Endothelial cell of umbilical vein (primary cell): ENCODE results near the gene MAPT. TPM values are rescaled to one million over a fixed set of nuclear protein-coding genes. Genes with fewer than 3 reads are reported as not detected.

Source experiments
- BruUV-seq: library from RNA; stranded (reverse); fragments of 400-500 nt; replicated peaks from 2 replicates; lab custom pipeline; 2021; lab: Mats Ljungman, UMichigan
- CTCF ChIA-PET: fragments of 300-600, 350-600 bp; sonication (Branson Sonifier 250); formaldehyde crosslinking; loops from one replicate; lab custom pipeline; 2021; ENCODE audit warnings: antibody characterized with exemption, inconsistent platforms; lab: Charles Lee
- POLR2A ChIA-PET: fragments of 300-600, 350-600 bp; sonication (Branson Sonifier 250); formaldehyde crosslinking; loops from one replicate; lab custom pipeline; 2021; ENCODE audit warnings: antibody characterized with exemption, inconsistent platforms; lab: Charles Lee
- DNase-seq: peaks from one replicate; pipeline ENCODE4 v3.0.0-alpha.2; 2011; ENCODE audit warnings: low read depth, low spot score
- FAIRE-seq: peaks from 2 replicates; lab custom pipeline; 2011; peaks lifted over from hg19 to GRCh38; lab: Jason Lieb, UNC
- H2AFZ ChIP-seq: 2 replicates; pipeline ENCODE4 v1.6.0; 2012; ENCODE audit warnings: low read depth, low read length, control low read depth, inconsistent platforms
- H3K27ac ChIP-seq: 2 replicates; pipeline ENCODE4 v1.5.1; 2011; ENCODE audit warnings: low read depth, mild to moderate bottlenecking, control low read depth, low read length, moderate library complexity; ENCODE audit not compliant: insufficient read depth
- H3K27me3 ChIP-seq, 2 experiments: 2 replicates each; pipeline versions ENCODE4 v1.6.0 to v1.6.1; 2011; ENCODE audit warnings: low read length in 2 of 2, mixed read lengths in 1 of 2; ENCODE audit not compliant: control insufficient read depth in 2 of 2, insufficient read depth in 2 of 2
- H3K36me3 ChIP-seq, 2 experiments: 2 replicates in 1 of 2; 3 replicates in 1 of 2; pipeline ENCODE4 v1.5.1; 2011; ENCODE audit warnings: low read length in 2 of 2, mild to moderate bottlenecking in 1 of 2, moderate library complexity in 1 of 2; ENCODE audit not compliant: control insufficient read depth in 2 of 2, insufficient read depth in 2 of 2; ENCODE audit errors: extremely low read depth in 1 of 2
- H3K4me1 ChIP-seq: 3 replicates; pipeline ENCODE4 v1.5.1; 2011; ENCODE audit warnings: mild to moderate bottlenecking, low read length; ENCODE audit not compliant: control insufficient read depth, insufficient read depth; ENCODE audit errors: extremely low read depth
- H3K4me2 ChIP-seq: 2 replicates; pipeline ENCODE4 v1.6.1; 2011; ENCODE audit warnings: low read length, control low read depth, mixed read lengths; ENCODE audit not compliant: insufficient read depth
- H3K4me3 ChIP-seq, 3 experiments: fragments of 200-600 bp in 1 of 3; sonication (generic), shearing (Covaris generic) in 1 of 3; replicated peaks in 1 of 3; 2 replicates each; pipeline ENCODE4 v1.5.1; 2011 to 2016; ENCODE audit warnings: control low read depth in 3 of 3, low read length in 3 of 3, mild to moderate bottlenecking in 2 of 3, inconsistent platforms in 1 of 3, low read depth in 1 of 3, moderate library complexity in 1 of 3; ENCODE audit not compliant: insufficient read depth in 1 of 3
- H3K79me2 ChIP-seq: 2 replicates; pipeline ENCODE4 v1.6.0; 2012; ENCODE audit warnings: low read length, inconsistent platforms; ENCODE audit not compliant: control insufficient read depth, insufficient read depth
- H3K9ac ChIP-seq: replicated peaks from 2 replicates; pipeline ENCODE3; 2011; ENCODE audit warnings: low read length, control low read depth; ENCODE audit not compliant: insufficient read depth; ENCODE audit errors: extremely low read depth
- H3K9me1 ChIP-seq: replicated peaks from 3 replicates; pipeline ENCODE4 v1.6.0; 2011; ENCODE audit warnings: mild to moderate bottlenecking, low read length; ENCODE audit not compliant: control insufficient read depth, insufficient read depth; ENCODE audit errors: extremely low read depth
- H3K9me3 ChIP-seq: replicated peaks from 2 replicates; pipeline ENCODE4 v1.5.1; 2012; ENCODE audit warnings: low read length, inconsistent platforms; ENCODE audit not compliant: control insufficient read depth, insufficient read depth
- H4K20me1 ChIP-seq: replicated peaks from 2 replicates; pipeline ENCODE3; 2011; ENCODE audit warnings: mild to moderate bottlenecking, low read length; ENCODE audit not compliant: control insufficient read depth, insufficient read depth; ENCODE audit errors: extremely low read depth
- CTCF ChIP-seq, 2 donors: IDR thresholded peaks; 1 replicate in 1 of 2; 2 replicates in 1 of 2; pipeline ENCODE4 v1.5.1; 2011; ENCODE audit warnings: low read length in 2 of 2, mild to moderate bottlenecking in 2 of 2, moderate library complexity in 2 of 2, control low read depth in 1 of 2, inconsistent platforms in 1 of 2, low read depth in 1 of 2; ENCODE audit not compliant: insufficient read depth in 1 of 2; ENCODE audit errors: extremely low read depth in 1 of 2
- EZH2 ChIP-seq: IDR thresholded peaks from 2 replicates; pipeline ENCODE4 v1.6.1; 2012; ENCODE audit warnings: borderline replicate concordance, low read depth, mild to moderate bottlenecking, moderate library complexity, low read length, inconsistent platforms; ENCODE audit not compliant: severe bottlenecking
- FOS ChIP-seq: IDR thresholded peaks from 2 replicates; pipeline ENCODE4 v1.6.1; 2011; ENCODE audit warnings: mild to moderate bottlenecking, low read length, moderate library complexity, borderline replicate concordance; ENCODE audit not compliant: insufficient read depth
- GATA2 ChIP-seq: IDR thresholded peaks from 2 replicates; pipeline ENCODE4 v1.7.0; 2011; ENCODE audit warnings: low read depth, mild to moderate bottlenecking, moderate library complexity, mixed read lengths, low read length; ENCODE audit not compliant: insufficient read length, insufficient read depth
- JUN ChIP-seq: IDR thresholded peaks from 2 replicates; pipeline ENCODE4 v1.6.1; 2011; ENCODE audit warnings: borderline replicate concordance, low read depth; ENCODE audit not compliant: insufficient read length, insufficient read depth
- MYC ChIP-seq: IDR thresholded peaks from one replicate; pipeline ENCODE4 v1.6.1; 2011; ENCODE audit warnings: mild to moderate bottlenecking, low read depth, low read length
- POLR2A ChIP-seq: IDR thresholded peaks from 2 replicates; pipeline ENCODE4 v1.6.1; 2012; ENCODE audit warnings: low read depth, mild to moderate bottlenecking, control low read depth, low read length
- POLR2AphosphoS5 ChIP-seq: IDR thresholded peaks from 2 replicates; pipeline ENCODE4 v1.6.1; 2012; ENCODE audit warnings: low read depth, mild to moderate bottlenecking, control low read depth, low read length, moderate library complexity; ENCODE audit not compliant: insufficient read depth
- dilution Hi-C: fragments of 300-500 bp; cut with MboI; formaldehyde crosslinking; loops from one replicate; pipeline ENCODE4 v1.15.0; 2019; ENCODE audit warnings: low sequenced_read_pairs; ENCODE audit not compliant: extremely low pct_ligation_motif_present
- intact Hi-C: fragments of 100-400 bp; cut with micrococcal nuclease; formaldehyde crosslinking; loops from one replicate; pipeline ENCODE4 v1.10.0; 2022
- polyA plus RNA-seq, 4 experiments: library from polyadenylated mRNA; depleted of rRNA in 3 of 4; stranded (reverse) in 3 of 4; unstranded in 1 of 4; fragments of >200 nt; gene quantifications; 2 replicates each; pipeline versions ENCODE4 v1.2.1 to v1.2.3, GENCODE V29; 2011 to 2012; ENCODE audit warnings: missing spikeins in 1 of 4
- total RNA-seq: library from RNA; stranded (reverse); gene quantifications from 2 replicates; pipeline ENCODE4 v1.2.3, GENCODE V29; 2021
- TF ChIP-seq, protein P1 (sequence below): IDR thresholded peaks from 2 replicates; pipeline ENCODE4 v1.6.1; 2011; ENCODE audit not compliant: insufficient read depth, insufficient read length

The MAPT gene
- total and polyA plus RNA-seq, 2 donors (not counting 3 experiments of a cell fraction or from before 2014, with no cell fraction given): 0.04 to 0.51 TPM

DNA sequence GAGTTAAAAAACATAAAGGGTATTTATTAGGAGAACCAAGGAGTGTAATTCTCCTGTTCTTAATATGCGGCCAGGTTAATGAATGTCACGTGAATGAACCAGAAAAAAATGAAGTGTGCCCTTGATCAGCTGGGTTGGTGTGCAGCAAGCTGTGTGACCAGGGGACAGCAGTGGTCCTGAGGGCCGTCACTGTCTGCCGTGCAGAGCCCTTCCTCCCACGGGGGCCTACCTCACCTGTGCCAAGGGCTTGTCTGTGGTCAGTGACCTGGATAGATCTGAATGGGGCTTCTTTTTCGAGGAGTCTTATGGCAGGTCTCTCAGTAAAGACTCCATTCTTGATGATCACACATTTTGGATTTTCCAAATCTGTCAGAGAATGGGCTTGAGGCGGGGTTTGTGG is 87.0 kb downstream of the MAPT start:
- CTCF ChIA-PET: interaction anchor here (1.0 kb wide), 1 partner anchor 32 kb away, joined by 3 read pairs; no protein-coding TSS in a partner anchor
- BruUV-seq: no TSS peak
- intact Hi-C loops (no loop called here), dilution Hi-C loops (no loop called here)
- H3K27me3 ChIP-seq: no peaks in the 10 kb centered on the region
- POLR2A ChIA-PET: no interaction called here
- TF ChIP-seq GATA2 (no peak), MYC (no peak), FOS (no peak), JUN (no peak), CTCF (IDR thresholded peaks at IDR 0.05; ENCODE audit: extremely low read depth in 1 of 2, insufficient read depth in 1 of 2, low read depth in 1 of 2, low read length in 2 of 2) (no peak), POLR2A (no peak), EZH2 (no peak), POLR2AphosphoS5 (no peak)
- TF ChIP-seq, protein P1, sequence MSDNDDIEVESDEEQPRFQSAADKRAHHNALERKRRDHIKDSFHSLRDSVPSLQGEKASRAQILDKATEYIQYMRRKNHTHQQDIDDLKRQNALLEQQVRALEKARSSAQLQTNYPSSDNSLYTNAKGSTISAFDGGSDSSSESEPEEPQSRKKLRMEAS: no peak
- no peaks in the 10 kb centered on the region for H4K20me1 ChIP-seq
- H3K9me1 ChIP-seq: no peaks in the 10 kb centered on the region
- H2AFZ ChIP-seq: no peak overlapping the region
- FAIRE-seq (no peak), DNase-seq (no peak)
- H3K4me1 ChIP-seq: no peaks in the 10 kb centered on the region
- H3K9me3 ChIP-seq: no peaks in the 10 kb centered on the region
- H3K4me3 ChIP-seq: no peak overlapping the region
- no peaks in the 10 kb centered on the region for H3K36me3 ChIP-seq
- H3K79me2 ChIP-seq: no peaks in the 10 kb centered on the region
- H3K4me2 ChIP-seq: no peak overlapping the region
- H3K9ac ChIP-seq: no peak overlapping the region
- no peak overlapping the region for H3K27ac ChIP-seq
